ENCODE data around the gene TSPAN7. TPM values are rescaled to one million over a fixed set of nuclear protein-coding genes. Genes with fewer than 3 reads are reported as not detected.

TSPAN7 gene, protein sequence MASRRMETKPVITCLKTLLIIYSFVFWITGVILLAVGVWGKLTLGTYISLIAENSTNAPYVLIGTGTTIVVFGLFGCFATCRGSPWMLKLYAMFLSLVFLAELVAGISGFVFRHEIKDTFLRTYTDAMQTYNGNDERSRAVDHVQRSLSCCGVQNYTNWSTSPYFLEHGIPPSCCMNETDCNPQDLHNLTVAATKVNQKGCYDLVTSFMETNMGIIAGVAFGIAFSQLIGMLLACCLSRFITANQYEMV
- under 0.01 and 1.3 TPM in 2 replicates for total RNA-seq

DNA sequence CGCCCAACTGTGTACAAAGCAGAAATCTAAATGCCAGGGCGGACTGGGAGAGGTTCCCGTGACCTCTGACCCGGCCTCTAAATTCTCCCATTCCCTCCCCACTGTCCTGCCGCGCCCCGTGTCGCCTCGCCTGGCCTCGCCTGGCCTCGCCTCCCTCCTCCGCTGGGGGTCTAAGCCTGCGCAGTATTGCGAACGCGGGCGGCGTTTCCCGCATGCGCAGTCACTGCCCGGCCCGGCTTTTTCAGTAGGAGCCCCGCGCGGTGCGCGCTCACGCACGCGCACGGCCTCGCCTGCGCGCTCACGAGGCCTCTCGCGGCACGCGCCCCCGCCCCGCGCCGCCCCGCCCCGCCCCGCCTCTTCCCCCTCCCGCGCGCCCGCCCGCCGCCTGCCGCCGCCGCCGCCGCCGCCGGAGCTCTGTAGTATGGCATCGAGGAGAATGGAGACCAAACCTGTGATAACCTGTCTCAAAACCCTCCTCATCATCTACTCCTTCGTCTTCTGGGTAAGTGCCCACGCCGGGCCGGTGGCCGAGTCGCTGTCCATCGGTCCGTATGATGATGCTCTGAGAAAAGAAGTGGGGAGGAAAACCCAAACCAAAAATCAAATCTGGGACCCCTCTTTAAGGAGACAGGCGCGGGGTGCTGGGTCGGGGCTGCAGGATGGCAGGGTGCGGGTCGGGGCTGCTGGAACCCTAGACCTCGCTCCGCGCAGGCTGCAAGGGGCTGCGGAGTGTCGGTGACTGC, at the start of gene TSPAN7:
TSPAN7 (plus strand) TSS at position 417 of the 743 bp plus-strand sequence; CDS start at position 422, 5 bp downstream.

Other genes starting within 250 kb of the TSPAN7 start
- 4.0 and 5.1 TPM in 2 replicates for gene RPGR, start 234.0 kb upstream of the TSPAN7 start, total RNA-seq
- not detected in 2 replicates for gene OTC, start 208.9 kb upstream of the TSPAN7 start, total RNA-seq
- 60.7 and 155 TPM in 2 replicates for gene MID1IP1, start 239.9 kb downstream of the TSPAN7 start, total RNA-seq

Measured in tracheal epithelial cell (primary cell).